ENCODE results near the gene ERBB4.

ERBB4 gene

DNA sequence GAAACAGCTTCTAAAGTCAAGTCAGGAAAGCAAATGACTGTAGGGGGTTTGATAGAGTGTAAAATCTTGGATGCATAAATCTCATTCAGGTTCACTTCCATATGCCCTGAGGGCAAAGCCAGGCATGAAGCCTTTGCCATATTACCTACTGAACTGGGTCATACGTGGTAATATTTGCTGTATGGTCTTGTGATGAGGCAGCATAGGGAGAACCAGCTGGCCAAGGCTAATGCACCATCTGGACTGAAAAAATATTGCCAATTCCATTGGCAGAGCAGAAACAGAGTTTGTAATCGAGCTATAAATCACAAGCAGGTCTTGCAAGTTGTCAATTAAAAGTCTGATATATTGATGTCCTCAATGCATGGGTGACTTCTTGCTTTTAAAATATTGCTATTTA lies 243.8 kb downstream of the ERBB4 start:
- Histone ChIP-seq H3K27me3 (ENCODE audit: control insufficient read depth, insufficient read depth, low read length) (no peaks in the 10 kb centered on the region), H3K36me3 (ENCODE audit: control insufficient read depth, insufficient read depth, low read length) (no peaks in the 10 kb centered on the region), H3K9ac (no peak overlapping the region), H3K4me1 (no peaks in the 10 kb centered on the region), H3K4me2 (ENCODE audit: low read length) (no peak overlapping the region), H3K9me3 (ENCODE audit: control insufficient read depth, low read length) (no peaks in the 10 kb centered on the region), H2AFZ (no peak overlapping the region), H3K4me3 (ENCODE audit: low read depth, low read length) (no peak overlapping the region), H3K79me2 (no peaks in the 10 kb centered on the region), H3K27ac (no peak overlapping the region)
- TF ChIP-seq, protein P1, sequence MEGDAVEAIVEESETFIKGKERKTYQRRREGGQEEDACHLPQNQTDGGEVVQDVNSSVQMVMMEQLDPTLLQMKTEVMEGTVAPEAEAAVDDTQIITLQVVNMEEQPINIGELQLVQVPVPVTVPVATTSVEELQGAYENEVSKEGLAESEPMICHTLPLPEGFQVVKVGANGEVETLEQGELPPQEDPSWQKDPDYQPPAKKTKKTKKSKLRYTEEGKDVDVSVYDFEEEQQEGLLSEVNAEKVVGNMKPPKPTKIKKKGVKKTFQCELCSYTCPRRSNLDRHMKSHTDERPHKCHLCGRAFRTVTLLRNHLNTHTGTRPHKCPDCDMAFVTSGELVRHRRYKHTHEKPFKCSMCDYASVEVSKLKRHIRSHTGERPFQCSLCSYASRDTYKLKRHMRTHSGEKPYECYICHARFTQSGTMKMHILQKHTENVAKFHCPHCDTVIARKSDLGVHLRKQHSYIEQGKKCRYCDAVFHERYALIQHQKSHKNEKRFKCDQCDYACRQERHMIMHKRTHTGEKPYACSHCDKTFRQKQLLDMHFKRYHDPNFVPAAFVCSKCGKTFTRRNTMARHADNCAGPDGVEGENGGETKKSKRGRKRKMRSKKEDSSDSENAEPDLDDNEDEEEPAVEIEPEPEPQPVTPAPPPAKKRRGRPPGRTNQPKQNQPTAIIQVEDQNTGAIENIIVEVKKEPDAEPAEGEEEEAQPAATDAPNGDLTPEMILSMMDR (IDR thresholded peaks at IDR 0.05) = no peak

- Histone ChIP-seq H3K36me3 (ENCODE audit: control insufficient read depth, insufficient read depth, low read length) (no peaks in the 10 kb centered on the region), H3K79me2 (no peaks in the 10 kb centered on the region), H3K27ac (no peak overlapping the region), H3K9ac (no peak overlapping the region), H3K4me1 (no peaks in the 10 kb centered on the region), H3K4me3 (ENCODE audit: low read depth, low read length) (no peak overlapping the region), H3K4me2 (ENCODE audit: low read length) (no peak overlapping the region), H3K9me3 (ENCODE audit: control insufficient read depth, low read length) (no peaks in the 10 kb centered on the region), H3K27me3 (ENCODE audit: control insufficient read depth, insufficient read depth, low read length) (no peaks in the 10 kb centered on the region), H2AFZ (no peak overlapping the region)
- TF ChIP-seq, protein P1 (IDR thresholded peaks at IDR 0.05) = no peak
Measured at GRCh38 chr2:212289301-212289700, 249.3 kb downstream of the ERBB4 start.

DNA sequence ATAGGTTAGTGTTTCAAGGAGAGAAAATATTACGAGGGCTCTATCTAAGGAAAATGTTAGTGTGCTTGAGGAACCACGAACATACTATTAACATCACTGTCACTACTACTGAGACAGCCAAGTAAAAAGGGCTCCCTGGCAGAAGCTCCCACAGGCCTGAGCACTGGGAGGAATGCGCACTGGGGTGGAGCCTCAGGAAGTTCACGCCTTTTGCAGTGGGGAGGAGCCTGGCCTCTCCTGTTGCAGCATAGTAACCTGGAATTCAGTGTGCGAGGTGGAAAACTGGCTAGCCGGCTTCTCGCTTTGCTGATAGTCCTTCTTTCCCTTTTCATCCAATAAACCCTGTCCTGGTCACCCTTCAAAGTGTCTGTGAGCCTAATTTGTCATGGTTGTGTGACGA lies 250.3 kb downstream of the ERBB4 start:
- H3K36me3 ChIP-seq (ENCODE audit: control insufficient read depth, insufficient read depth, low read length) = no peaks in the 10 kb centered on the region
- TF ChIP-seq, protein P1 (IDR thresholded peaks at IDR 0.05) = no peak

GRCh38 chr2:212284166-212284565 lies 254.4 kb downstream of the ERBB4 start:
- Histone ChIP-seq H3K9me3 (ENCODE audit: control insufficient read depth, low read length) (no peaks in the 10 kb centered on the region), H3K4me2 (ENCODE audit: low read length) (no peak overlapping the region), H3K27me3 (ENCODE audit: control insufficient read depth, insufficient read depth, low read length) (no peaks in the 10 kb centered on the region), H3K36me3 (ENCODE audit: control insufficient read depth, insufficient read depth, low read length) (no peaks in the 10 kb centered on the region), H3K79me2 (no peaks in the 10 kb centered on the region), H3K4me1 (no peaks in the 10 kb centered on the region), H2AFZ (no peak overlapping the region), H3K4me3 (ENCODE audit: low read depth, low read length) (no peak overlapping the region), H3K27ac (no peak overlapping the region), H3K9ac (no peak overlapping the region)
- TF ChIP-seq, protein P1 (IDR thresholded peaks at IDR 0.05) = no peak

More for the DNA sequence above, 250.3 kb downstream of the ERBB4 start:
- no peak overlapping the region for H3K4me3 ChIP-seq (ENCODE audit: low read depth, low read length)
- no peak overlapping the region for H3K9ac ChIP-seq
- no peak overlapping the region for H3K27ac ChIP-seq
- no peaks in the 10 kb centered on the region for H3K79me2 ChIP-seq
- no peaks in the 10 kb centered on the region for H3K4me1 ChIP-seq
- no peaks in the 10 kb centered on the region for H3K9me3 ChIP-seq (ENCODE audit: control insufficient read depth, low read length)
- no peaks in the 10 kb centered on the region for H3K27me3 ChIP-seq (ENCODE audit: control insufficient read depth, insufficient read depth, low read length)
- no peak overlapping the region for H2AFZ ChIP-seq
- no peak overlapping the region for H3K4me2 ChIP-seq (ENCODE audit: low read length)

- TF ChIP-seq, protein P1 (IDR thresholded peaks at IDR 0.05) = no peak
- Histone ChIP-seq H3K4me2 (ENCODE audit: low read length) (no peak overlapping the region), H3K9me3 (ENCODE audit: control insufficient read depth, low read length) (no peaks in the 10 kb centered on the region), H2AFZ (no peak overlapping the region), H3K79me2 (no peaks in the 10 kb centered on the region), H3K36me3 (ENCODE audit: control insufficient read depth, insufficient read depth, low read length) (no peaks in the 10 kb centered on the region), H3K27ac (no peak overlapping the region), H3K27me3 (ENCODE audit: control insufficient read depth, insufficient read depth, low read length) (no peaks in the 10 kb centered on the region), H3K4me3 (ENCODE audit: low read depth, low read length) (no peak overlapping the region), H3K4me1 (no peaks in the 10 kb centered on the region), H3K9ac (no peak overlapping the region)
Measured at GRCh38 chr2:212282671-212283261, 255.8 kb downstream of the ERBB4 start.
